Neural progenitor cell (in vitro differentiated cells): ENCODE measurements around the gene SHISA5.

Source experiments
- EZH2 ChIP-seq: fragments of 200-600 bp; sonication (generic); IDR thresholded peaks from 2 replicates; pipeline ENCODE4 v1.6.1; 2017; ENCODE audit warnings: antibody characterized with exemption, mild to moderate bottlenecking, moderate library complexity
- EZH2phosphoT487 ChIP-seq: fragments of 200-600 bp; sonication (generic); IDR thresholded peaks from 2 replicates; pipeline ENCODE4 v1.6.1; 2017; ENCODE audit warnings: antibody characterized with exemption
- TF ChIP-seq, protein P1 (sequence below): fragments of 200-600 bp; sonication (generic); IDR thresholded peaks from 2 replicates; pipeline ENCODE4 v1.5.1; 2017; ENCODE audit warnings: antibody characterized with exemption, mild to moderate bottlenecking

DNA sequence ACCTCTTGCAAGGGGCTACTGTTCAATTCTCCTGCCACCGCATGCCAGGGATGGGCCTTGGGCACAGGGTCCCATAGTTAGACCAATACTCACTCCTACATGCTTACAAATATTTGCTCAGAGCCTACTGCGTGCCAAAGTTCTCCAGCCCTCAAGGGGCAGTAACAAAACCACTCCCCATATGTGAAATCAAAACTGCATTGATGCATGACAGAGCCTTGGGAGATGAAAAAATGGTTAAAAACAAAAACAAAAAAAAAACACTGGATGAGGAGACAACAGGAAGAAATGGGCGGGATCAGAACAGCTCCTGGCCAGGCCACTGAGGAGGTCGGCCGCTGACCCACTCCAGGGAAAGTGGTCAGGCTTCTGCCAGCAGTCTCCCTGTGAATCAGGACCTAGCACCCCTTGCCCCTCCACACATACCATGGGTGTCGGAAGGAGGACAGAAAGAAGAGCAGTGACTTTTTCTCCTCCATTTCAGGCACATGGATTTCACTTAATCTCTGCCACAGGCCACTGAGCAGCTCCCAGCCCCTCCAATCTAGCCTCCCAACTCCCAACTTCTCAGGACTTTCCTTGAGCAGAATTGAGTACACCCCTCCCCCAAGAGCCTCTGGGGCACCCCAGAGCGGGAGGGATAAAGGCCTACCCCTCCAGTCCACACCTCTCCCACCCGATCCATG, 76.9 kb downstream of the SHISA5 start:
- TF ChIP-seq EZH2 (no peak), EZH2phosphoT487 (no peak)
- TF ChIP-seq, protein P1, sequence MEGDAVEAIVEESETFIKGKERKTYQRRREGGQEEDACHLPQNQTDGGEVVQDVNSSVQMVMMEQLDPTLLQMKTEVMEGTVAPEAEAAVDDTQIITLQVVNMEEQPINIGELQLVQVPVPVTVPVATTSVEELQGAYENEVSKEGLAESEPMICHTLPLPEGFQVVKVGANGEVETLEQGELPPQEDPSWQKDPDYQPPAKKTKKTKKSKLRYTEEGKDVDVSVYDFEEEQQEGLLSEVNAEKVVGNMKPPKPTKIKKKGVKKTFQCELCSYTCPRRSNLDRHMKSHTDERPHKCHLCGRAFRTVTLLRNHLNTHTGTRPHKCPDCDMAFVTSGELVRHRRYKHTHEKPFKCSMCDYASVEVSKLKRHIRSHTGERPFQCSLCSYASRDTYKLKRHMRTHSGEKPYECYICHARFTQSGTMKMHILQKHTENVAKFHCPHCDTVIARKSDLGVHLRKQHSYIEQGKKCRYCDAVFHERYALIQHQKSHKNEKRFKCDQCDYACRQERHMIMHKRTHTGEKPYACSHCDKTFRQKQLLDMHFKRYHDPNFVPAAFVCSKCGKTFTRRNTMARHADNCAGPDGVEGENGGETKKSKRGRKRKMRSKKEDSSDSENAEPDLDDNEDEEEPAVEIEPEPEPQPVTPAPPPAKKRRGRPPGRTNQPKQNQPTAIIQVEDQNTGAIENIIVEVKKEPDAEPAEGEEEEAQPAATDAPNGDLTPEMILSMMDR: no peak
